HG03196 (cell line): ENCODE results near the gene TMEM202.
"Not testable (repeated sequence)": the region's sequence is repeated elsewhere in the genome, so short reads cannot be mapped to it uniquely, and the experiment has no call there.

Experiments used
- ATAC-seq: cut with Tn5 transposase; IDR thresholded peaks from one replicate; pipeline ENCODE4 v1.9.1; 2021; ENCODE audit not compliant: unreplicated experiment

Gene TMEM202

GRCh38 chr15:72402726-72403125 is 4.6 kb downstream of the TMEM202 start:
- ATAC-seq = no peak

GRCh38 chr15:72404356-72404755 is 6.3 kb downstream of the TMEM202 start:
- no peak for ATAC-seq

GRCh38 chr15:72404841-72405240 is 6.7 kb downstream of the TMEM202 start:
- ATAC-seq = no peak

GRCh38 chr15:72406936-72407335 is 8.8 kb downstream of the TMEM202 start:
- no peak for ATAC-seq

GRCh38 chr15:72411111-72411510 is 13.0 kb downstream of the TMEM202 start:
- no peak for ATAC-seq

GRCh38 chr15:72411544-72411943 is 13.4 kb downstream of the TMEM202 start:
- no peak for ATAC-seq

- ATAC-seq = not testable (repeated sequence)
Measured at GRCh38 chr15:72413337-72413736, 15.2 kb downstream of the TMEM202 start.

- ATAC-seq = no peak
Measured at GRCh38 chr15:72415304-72415703, 17.2 kb downstream of the TMEM202 start.

GRCh38 chr15:72419768-72420167 is 21.7 kb downstream of the TMEM202 start:
- ATAC-seq = not testable (repeated sequence)

- no peak for ATAC-seq
Measured at GRCh38 chr15:72420576-72420975, 22.5 kb downstream of the TMEM202 start.

- no peak for ATAC-seq
Measured at GRCh38 chr15:72421484-72421883, 23.4 kb downstream of the TMEM202 start.

- no peak for ATAC-seq
Measured at GRCh38 chr15:72423256-72423655, 25.2 kb downstream of the TMEM202 start.

- ATAC-seq = no peak
Measured at GRCh38 chr15:72426753-72427152, 28.6 kb downstream of the TMEM202 start.

- ATAC-seq = no peak
Measured at GRCh38 chr15:72437650-72438316, 39.7 kb downstream of the TMEM202 start.

- ATAC-seq = not testable (repeated sequence)
Measured at GRCh38 chr15:72442848-72443247, 44.7 kb downstream of the TMEM202 start.

- ATAC-seq = no peak
Measured at GRCh38 chr15:72445426-72445825, 47.3 kb downstream of the TMEM202 start.

- no peak for ATAC-seq
Measured at GRCh38 chr15:72450805-72451204, 52.7 kb downstream of the TMEM202 start.

GRCh38 chr15:72451224-72451623 is 53.1 kb downstream of the TMEM202 start:
- no peak for ATAC-seq

GRCh38 chr15:72456684-72457083 is 58.6 kb downstream of the TMEM202 start:
- ATAC-seq = no peak
